ENCODE results near the gene SNTG2. TPM values are rescaled to one million over a fixed set of nuclear protein-coding genes. Genes with fewer than 3 reads are reported as not detected.

Gene SNTG2
- total RNA-seq, 2 donors from 2014 or later: 0.72 to 1.0 TPM

GRCh38 chr2:1339388-1340140, 388.9 kb downstream of the SNTG2 start:
- intact Hi-C loops (cut with DNase I): no loop called here
- Histone ChIP-seq H3K9ac (ENCODE audit: low read depth in 2 of 2, low read length in 2 of 2) (no peak overlapping the region), H3K27me3 (no peaks in the 10 kb centered on the region), H3K4me3 (no peak overlapping the region), H3K4me1 (no peaks in the 10 kb centered on the region), H3K9me3 (no peaks in the 10 kb centered on the region), H3K36me3 (no peaks in the 10 kb centered on the region), H3K27ac (no peak overlapping the region)
- no peak for DNase-seq
- TF ChIP-seq, protein P1, sequence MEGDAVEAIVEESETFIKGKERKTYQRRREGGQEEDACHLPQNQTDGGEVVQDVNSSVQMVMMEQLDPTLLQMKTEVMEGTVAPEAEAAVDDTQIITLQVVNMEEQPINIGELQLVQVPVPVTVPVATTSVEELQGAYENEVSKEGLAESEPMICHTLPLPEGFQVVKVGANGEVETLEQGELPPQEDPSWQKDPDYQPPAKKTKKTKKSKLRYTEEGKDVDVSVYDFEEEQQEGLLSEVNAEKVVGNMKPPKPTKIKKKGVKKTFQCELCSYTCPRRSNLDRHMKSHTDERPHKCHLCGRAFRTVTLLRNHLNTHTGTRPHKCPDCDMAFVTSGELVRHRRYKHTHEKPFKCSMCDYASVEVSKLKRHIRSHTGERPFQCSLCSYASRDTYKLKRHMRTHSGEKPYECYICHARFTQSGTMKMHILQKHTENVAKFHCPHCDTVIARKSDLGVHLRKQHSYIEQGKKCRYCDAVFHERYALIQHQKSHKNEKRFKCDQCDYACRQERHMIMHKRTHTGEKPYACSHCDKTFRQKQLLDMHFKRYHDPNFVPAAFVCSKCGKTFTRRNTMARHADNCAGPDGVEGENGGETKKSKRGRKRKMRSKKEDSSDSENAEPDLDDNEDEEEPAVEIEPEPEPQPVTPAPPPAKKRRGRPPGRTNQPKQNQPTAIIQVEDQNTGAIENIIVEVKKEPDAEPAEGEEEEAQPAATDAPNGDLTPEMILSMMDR (IDR thresholded peaks at IDR 0.05): no peak

GRCh38 chr2:1340141-1340512, 389.5 kb downstream of the SNTG2 start:
- intact Hi-C loops (cut with DNase I): no loop called here
- Histone ChIP-seq H3K27me3 (no peaks in the 10 kb centered on the region), H3K9me3 (no peaks in the 10 kb centered on the region), H3K9ac (ENCODE audit: low read depth in 2 of 2, low read length in 2 of 2) (no peak overlapping the region), H3K4me1 (no peaks in the 10 kb centered on the region), H3K27ac (no peak overlapping the region), H3K36me3 (no peaks in the 10 kb centered on the region), H3K4me3 (no peak overlapping the region)
- no peak for DNase-seq
- TF ChIP-seq, protein P1 (IDR thresholded peaks at IDR 0.05): no peak

DNA sequence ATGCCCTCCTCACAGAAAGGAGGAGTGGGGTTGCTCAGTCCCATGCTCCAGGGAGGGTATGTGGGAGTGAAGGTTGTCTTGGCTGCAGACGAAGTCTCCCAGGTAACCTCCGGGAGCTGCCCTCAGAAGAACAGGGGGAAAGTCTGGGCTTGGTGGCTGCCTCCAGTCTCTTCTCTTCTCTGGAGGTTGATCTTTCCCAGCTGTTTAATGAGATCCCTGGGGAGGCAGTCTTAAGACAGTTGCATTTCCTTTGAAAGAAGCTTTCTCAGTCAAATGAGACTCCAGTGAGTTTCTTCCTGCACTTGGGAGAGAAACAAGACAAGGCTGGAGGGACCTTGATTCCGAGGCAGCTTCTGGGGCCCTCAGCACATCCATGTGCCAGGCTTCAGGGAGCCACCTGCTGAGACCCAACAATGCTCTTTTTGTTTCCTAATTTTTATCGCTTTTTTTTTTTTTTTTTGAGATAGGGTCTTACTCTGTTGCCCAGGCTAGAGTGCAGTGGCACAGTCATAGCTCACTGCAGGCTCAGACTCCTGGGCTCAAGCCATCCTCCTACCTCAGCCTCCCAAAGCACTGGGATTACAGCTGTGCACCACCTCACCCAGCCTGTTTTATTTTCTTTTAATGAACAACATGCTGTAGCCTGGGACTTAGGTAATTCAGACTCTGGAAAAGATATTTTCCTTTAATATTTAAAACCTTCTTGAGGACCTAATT, 390.9 kb downstream of the SNTG2 start:
- Histone ChIP-seq H3K9me3 (no peaks in the 10 kb centered on the region), H3K27ac (no peak overlapping the region), H3K4me1 (no peaks in the 10 kb centered on the region), H3K36me3 (no peaks in the 10 kb centered on the region), H3K9ac (ENCODE audit: low read depth in 2 of 2, low read length in 2 of 2) (no peak overlapping the region), H3K4me3 (no peak overlapping the region), H3K27me3 (no peaks in the 10 kb centered on the region)
- TF ChIP-seq, protein P1 (IDR thresholded peaks at IDR 0.05): no peak
- intact Hi-C loops (cut with DNase I): no loop called here
- DNase-seq: no peak

DNA sequence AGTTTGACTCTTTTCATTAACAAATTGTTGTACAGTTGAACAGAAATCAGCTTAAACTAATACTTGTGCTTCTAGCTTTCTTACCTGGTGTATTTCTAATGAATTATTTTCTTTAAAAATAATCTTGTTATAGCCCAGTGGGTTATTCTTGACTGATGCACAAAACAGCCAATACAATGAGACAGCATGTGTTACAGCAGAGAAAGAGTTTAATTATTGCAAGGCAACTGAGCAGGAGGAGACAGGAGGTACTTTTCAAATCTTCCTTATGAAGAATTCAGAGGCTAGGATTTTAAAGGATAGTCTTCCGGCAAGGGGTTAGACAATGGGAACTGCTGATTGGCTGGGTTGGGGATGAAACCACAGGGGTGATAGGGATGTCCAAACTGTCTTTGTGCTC, 398.1 kb downstream of the SNTG2 start:
- Histone ChIP-seq H3K4me3 (no peak overlapping the region), H3K27ac (no peak overlapping the region), H3K36me3 (no peaks in the 10 kb centered on the region), H3K9me3 (no peaks in the 10 kb centered on the region), H3K4me1 (no peaks in the 10 kb centered on the region), H3K9ac (ENCODE audit: low read depth in 2 of 2, low read length in 2 of 2) (no peak overlapping the region), H3K27me3 (no peaks in the 10 kb centered on the region)
- intact Hi-C loops (cut with DNase I): no loop called here
- DNase-seq: no peak
- TF ChIP-seq, protein P1 (IDR thresholded peaks at IDR 0.05): no peak

GRCh38 chr2:1350111-1350510, 399.5 kb downstream of the SNTG2 start:
- DNase-seq: no peak
- intact Hi-C loops (cut with DNase I): no loop called here
- Histone ChIP-seq H3K27me3 (no peaks in the 10 kb centered on the region), H3K9me3 (no peaks in the 10 kb centered on the region), H3K4me3 (no peak overlapping the region), H3K4me1 (no peaks in the 10 kb centered on the region), H3K27ac (no peak overlapping the region), H3K9ac (ENCODE audit: low read depth in 2 of 2, low read length in 2 of 2) (no peak overlapping the region), H3K36me3 (no peaks in the 10 kb centered on the region)
- TF ChIP-seq, protein P1 (IDR thresholded peaks at IDR 0.05): no peak
